Astrocyte of the hippocampus (primary cell): Measurements from ENCODE around the gene SNRPB.
A peak's percentile ranks its signal among the peaks of the same experiment; 100 is the strongest.

Source experiments
- DNase-seq: peaks from one replicate; pipeline ENCODE4 v3.0.0; 2011; ENCODE audit warnings: low read depth, low spot score

SNRPB gene

DNA sequence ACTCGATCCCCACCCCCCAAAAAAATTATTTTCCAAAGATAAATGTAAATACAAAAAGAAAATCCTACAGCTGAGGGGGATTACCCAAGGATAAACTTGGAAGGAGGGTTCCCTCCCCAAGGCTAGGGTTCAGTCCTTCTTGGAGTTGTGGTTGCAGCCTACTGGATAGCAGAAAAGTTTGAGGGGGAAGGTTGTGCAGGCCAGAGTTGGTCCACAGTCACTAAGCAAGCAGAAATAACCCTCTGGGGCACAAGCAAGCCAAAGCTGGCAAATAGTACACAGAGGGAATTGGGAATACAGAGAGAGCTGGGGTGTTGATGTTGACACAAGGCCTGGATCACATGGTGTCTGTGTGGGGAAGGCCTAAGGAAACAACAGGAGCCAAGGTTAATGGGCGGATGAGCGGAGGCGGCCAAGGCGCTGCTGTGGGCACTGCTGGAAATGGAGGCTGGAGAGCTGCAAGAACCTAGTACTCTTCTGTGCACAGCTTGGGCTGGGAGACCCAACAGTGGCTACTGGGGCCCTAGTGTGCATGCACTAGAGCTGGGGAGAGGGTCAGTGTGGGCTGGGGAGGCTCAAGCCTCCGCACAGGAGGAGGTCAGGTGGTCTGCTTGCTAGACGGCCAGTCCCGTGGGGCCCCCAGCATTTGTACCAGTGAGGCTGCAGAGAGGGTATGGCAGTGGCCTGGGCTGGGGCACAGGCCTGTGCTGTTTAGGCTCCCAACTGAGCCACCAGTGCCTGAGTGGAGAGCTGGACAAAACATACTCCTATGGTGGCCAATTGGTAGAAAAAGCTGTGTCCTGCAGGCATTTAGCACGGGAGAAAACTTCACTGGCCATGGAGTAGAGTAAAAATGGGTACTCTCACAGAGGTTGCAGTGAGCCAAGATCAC lies 5.5 kb upstream of the SNRPB start:
- no peak for DNase-seq

- DNase-seq, result peak; percentile 74
Measured at GRCh38 chr20:2473516-2473915, 2.9 kb upstream of the SNRPB start.

DNA sequence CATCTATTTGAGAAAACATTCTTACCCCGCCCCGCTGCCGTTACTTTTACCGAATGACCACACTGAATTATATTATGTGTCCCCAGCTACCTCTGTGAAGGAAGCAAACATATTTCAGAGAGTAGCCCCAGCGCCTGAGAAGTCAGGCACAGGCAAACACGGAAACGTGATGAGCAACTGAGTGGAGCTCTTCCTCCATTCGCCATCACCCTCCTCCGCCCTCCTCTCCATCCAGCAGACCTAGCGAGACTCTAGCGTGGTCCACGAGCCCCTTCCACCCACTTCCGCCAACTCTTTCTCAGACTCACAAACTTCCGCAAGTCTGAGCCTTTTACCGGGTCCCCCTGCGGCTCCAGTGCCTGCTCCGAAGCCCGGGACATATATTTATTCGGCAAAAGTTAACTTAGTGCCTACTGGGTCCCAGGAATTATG lies 582 bp downstream of the SNRPB start:
- peak; percentile 58 for DNase-seq

GRCh38 chr20:2468581-2469407 lies 1.8 kb downstream of the SNRPB start:
- peak; percentile 4 for DNase-seq

GRCh38 chr20:2467412-2467811 lies 3.2 kb downstream of the SNRPB start:
- no peak for DNase-seq

GRCh38 chr20:2465100-2465499 lies 5.5 kb downstream of the SNRPB start:
- DNase-seq, result no peak

- no peak for DNase-seq
Measured at GRCh38 chr20:2463616-2464365, 6.8 kb downstream of the SNRPB start.

GRCh38 chr20:2462484-2462883 lies 8.1 kb downstream of the SNRPB start:
- DNase-seq, result no peak

GRCh38 chr20:2460752-2461424 lies 9.7 kb downstream of the SNRPB start:
- DNase-seq, result no peak

- no peak for DNase-seq
Measured at GRCh38 chr20:2459981-2460751, 10.4 kb downstream of the SNRPB start.

GRCh38 chr20:2458919-2459499 lies 11.6 kb downstream of the SNRPB start:
- no peak for DNase-seq

DNA sequence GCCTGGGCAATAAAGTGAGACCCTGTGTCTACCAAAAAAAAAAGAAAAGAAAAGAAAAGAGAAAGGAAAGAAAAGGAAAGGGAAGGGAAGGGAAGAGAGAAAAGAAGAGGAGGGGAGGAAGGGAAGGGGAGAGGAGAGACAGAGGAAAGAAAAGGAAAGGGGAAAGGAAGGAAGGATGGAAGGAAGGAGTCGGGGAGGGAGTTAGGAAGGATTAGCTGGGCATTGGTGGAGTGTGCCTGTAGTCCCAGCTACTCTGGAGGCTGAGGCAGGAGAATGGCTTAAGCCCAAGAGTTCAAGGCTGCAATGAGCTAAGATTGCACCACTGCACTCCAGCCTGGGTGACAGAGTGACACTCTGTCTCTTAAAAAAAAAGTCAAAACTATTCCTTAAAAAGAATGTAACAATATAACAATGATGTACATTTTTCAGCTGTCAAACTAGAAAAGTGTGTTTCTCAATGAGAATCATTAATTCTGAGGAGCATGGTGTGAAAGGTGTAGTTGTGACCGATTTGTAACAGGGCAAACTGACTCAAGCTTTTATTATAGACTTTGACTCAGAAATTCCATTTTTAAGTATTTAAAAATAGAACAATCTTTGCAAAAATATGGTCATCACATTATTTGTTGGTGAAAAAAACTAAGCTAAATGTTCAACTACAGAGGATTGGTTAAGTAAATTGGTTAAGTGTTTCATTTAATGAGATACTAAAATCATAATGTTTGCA lies 14.7 kb downstream of the SNRPB start:
- no peak for DNase-seq

GRCh38 chr20:2453792-2454191 lies 16.8 kb downstream of the SNRPB start:
- no peak for DNase-seq

GRCh38 chr20:2451939-2452732 lies 18.5 kb downstream of the SNRPB start:
- DNase-seq, result peak; percentile 75

- no peak for DNase-seq
Measured at GRCh38 chr20:2451422-2451821, 19.2 kb downstream of the SNRPB start.

DNA sequence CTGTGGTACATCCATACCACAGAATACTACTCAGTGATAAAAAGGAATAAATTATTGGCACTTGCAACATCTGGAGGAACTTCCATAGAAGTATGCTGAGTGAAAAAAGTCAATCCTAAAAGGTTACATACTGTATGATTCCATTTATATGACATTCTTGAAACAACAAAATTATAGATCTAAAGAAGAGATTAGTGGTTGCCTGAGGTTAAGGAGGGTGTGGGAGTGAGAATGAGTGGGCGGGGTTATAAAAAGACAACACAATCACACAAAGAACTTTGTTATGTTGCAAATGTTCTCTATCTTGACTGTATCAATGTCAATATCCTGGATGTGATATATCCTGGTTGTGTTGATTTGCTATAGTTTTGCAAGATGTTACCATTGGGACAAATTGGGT lies 21.2 kb downstream of the SNRPB start:
- DNase-seq, result no peak

GRCh38 chr20:2446845-2447244 lies 23.7 kb downstream of the SNRPB start:
- DNase-seq, result no peak

GRCh38 chr20:2431185-2431584 lies 39.4 kb downstream of the SNRPB start:
- no peak for DNase-seq

- no peak for DNase-seq
Measured at GRCh38 chr20:2430538-2430937, 40.1 kb downstream of the SNRPB start.
